ENCODE data around the gene ANKFY1.

- TF ChIP-seq POLR2A (IDR thresholded peaks at IDR 0.05) = no peak
- TF ChIP-seq, protein P1, sequence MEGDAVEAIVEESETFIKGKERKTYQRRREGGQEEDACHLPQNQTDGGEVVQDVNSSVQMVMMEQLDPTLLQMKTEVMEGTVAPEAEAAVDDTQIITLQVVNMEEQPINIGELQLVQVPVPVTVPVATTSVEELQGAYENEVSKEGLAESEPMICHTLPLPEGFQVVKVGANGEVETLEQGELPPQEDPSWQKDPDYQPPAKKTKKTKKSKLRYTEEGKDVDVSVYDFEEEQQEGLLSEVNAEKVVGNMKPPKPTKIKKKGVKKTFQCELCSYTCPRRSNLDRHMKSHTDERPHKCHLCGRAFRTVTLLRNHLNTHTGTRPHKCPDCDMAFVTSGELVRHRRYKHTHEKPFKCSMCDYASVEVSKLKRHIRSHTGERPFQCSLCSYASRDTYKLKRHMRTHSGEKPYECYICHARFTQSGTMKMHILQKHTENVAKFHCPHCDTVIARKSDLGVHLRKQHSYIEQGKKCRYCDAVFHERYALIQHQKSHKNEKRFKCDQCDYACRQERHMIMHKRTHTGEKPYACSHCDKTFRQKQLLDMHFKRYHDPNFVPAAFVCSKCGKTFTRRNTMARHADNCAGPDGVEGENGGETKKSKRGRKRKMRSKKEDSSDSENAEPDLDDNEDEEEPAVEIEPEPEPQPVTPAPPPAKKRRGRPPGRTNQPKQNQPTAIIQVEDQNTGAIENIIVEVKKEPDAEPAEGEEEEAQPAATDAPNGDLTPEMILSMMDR (IDR thresholded peaks at IDR 0.05) = no peak
Observed at GRCh38 chr17:4125552-4125951, 138.2 kb downstream of the ANKFY1 start.
